SKM-1 (cell line): ENCODE results near the gene GABRP.

Experiments
- DNase-seq: peaks from one replicate; lab custom pipeline; 2025; ENCODE audit not compliant: unreplicated experiment; lab: John Stamatoyannopoulos, UW

The GABRP gene

DNA sequence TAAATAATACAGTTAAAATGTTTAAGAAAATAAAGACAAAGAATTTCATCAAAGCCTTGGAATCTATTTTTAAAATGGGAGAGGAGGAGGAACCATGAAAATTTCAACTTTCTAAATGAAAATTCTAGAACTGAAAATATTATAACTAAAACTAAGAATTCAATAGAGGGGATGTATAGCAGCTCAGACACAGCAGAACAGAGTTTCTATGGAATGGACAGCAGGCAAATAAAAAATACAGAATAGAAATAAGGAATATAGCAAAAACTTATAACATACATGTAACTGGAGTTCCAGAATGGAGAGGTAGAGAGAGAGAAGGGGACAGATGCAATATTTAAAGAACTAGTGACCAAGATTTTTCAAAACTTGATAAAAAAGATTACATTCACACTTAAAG lies 76.9 kb downstream of the GABRP start:
- no peak for DNase-seq

- DNase-seq, result no peak
These were observed 77.5 kb downstream of the GABRP start for GRCh38 chr5:170860818-170861666.

DNA sequence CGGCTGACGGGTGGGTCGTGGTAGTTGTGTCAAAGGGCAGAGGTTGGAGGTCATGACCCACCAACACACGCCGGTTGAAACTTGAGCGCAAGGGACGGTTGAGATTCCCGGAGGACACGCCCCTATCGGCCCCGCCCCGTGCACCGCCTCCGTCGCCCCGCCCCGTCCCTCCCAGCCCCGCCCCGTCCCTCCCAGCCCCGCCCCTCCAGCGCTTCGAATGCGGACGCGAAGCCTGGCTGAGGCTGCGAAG lies 78.1 kb downstream of the GABRP start:
- no peak for DNase-seq

- peak; percentile 35 for DNase-seq
These were observed 78.6 kb downstream of the GABRP start, which contains the start of gene RANBP17 for GRCh38 chr5:170861917-170862766. RANBP17 (plus strand) TSS chr5:170862018.

- no peak for DNase-seq
These were observed 80.1 kb downstream of the GABRP start for GRCh38 chr5:170863646-170864045.
